ENCODE results near the gene SHANK2.

Gene SHANK2

GRCh38 chr11:71253794-71254193 is 1.4 kb upstream of the SHANK2 start:
- no peak overlapping the region for H3K27ac ChIP-seq
- H3K27me3 ChIP-seq = peaks cover 67 to 76% (median 75%) of the 10 kb centered on the region in 11 experiments
- peaks cover 18 to 32% (median 29%) of the 10 kb centered on the region in 10 experiments for H3K4me1 ChIP-seq
- peak overlapping the region in 1 of 11 experiments; percentile 99; a peak in 1 of 22 replicates for H3K4me2 ChIP-seq
- no peak for TF ChIP-seq Cebpa-rat (IDR thresholded peaks at IDR 0.05)
- H3K9me3 ChIP-seq (replicated peaks in 1 of 11) = peaks cover 10 to 12% (median 11%) of the 10 kb centered on the region in 11 experiments
- H4K20me1 ChIP-seq = peaks cover 0 to 49% (median 38%) of the 10 kb centered on the region in 11 experiments; a peak in 18 of 22 replicates
- H3K9ac ChIP-seq = no peak overlapping the region
- H3K36me3 ChIP-seq = no peaks in the 10 kb centered on the region
- no peak overlapping the region for H3K4me3 ChIP-seq

- H3K27ac ChIP-seq = no peak overlapping the region
Observed at GRCh38 chr11:71252770-71253730, 673 bp upstream of the SHANK2 start.

GRCh38 chr11:71251761-71252268 is 562 bp downstream of the SHANK2 start:
- TF ChIP-seq Cebpa-rat (IDR thresholded peaks at IDR 0.05) = no peak
- H3K4me3 ChIP-seq = peak overlapping the region; percentile 47 to 72 (median 62)
- peaks cover 18 to 32% (median 29%) of the 10 kb centered on the region in 10 experiments for H3K4me1 ChIP-seq
- no peaks in the 10 kb centered on the region for H3K9me3 ChIP-seq (replicated peaks in 1 of 11)
- no peaks in the 10 kb centered on the region for H3K36me3 ChIP-seq
- no peak overlapping the region; a peak in 1 of 22 replicates for H3K27ac ChIP-seq
- H3K9ac ChIP-seq = peak overlapping the region in 10 of 11 experiments; percentile 27 to 56 (median 42); a peak in 12 of 22 replicates
- peaks cover 77 to 95% (median 91%) of the 10 kb centered on the region in 11 experiments for H3K27me3 ChIP-seq
- peak overlapping the region; percentile 92 to 100 (median 99) for H3K4me2 ChIP-seq
- peaks cover 0 to 55% (median 38%) of the 10 kb centered on the region in 11 experiments; a peak in 18 of 22 replicates for H4K20me1 ChIP-seq

More at GRCh38 chr11:71252770-71253730, 673 bp upstream of the SHANK2 start:
- Histone ChIP-seq H3K4me3 (peak overlapping the region in 3 of 10 experiments; percentile 35 to 66 (median 59); a peak in 6 of 20 replicates), H3K4me2 (peak overlapping the region; percentile 92 to 100 (median 99); a peak in 21 of 22 replicates), H3K27me3 (peaks cover 71 to 83% (median 82%) of the 10 kb centered on the region in 11 experiments), H3K4me1 (peaks cover 18 to 32% (median 29%) of the 10 kb centered on the region in 10 experiments), H3K9ac (no peak overlapping the region), H3K36me3 (no peaks in the 10 kb centered on the region), H4K20me1 (peaks cover 0 to 55% (median 38%) of the 10 kb centered on the region in 11 experiments; a peak in 18 of 22 replicates), H3K9me3 (replicated peaks in 1 of 11) (peaks cover 4 to 5% (median 4%) of the 10 kb centered on the region in 11 experiments; a peak in 18 of 22 replicates)
- TF ChIP-seq Cebpa-rat (IDR thresholded peaks at IDR 0.05) = no peak

- H3K36me3 ChIP-seq = no peaks in the 10 kb centered on the region
- peaks cover 18 to 32% (median 29%) of the 10 kb centered on the region in 10 experiments for H3K4me1 ChIP-seq
- TF ChIP-seq Cebpa-rat (IDR thresholded peaks at IDR 0.05) = no peak
- peaks cover 0 to 55% (median 38%) of the 10 kb centered on the region in 11 experiments; a peak in 18 of 22 replicates for H4K20me1 ChIP-seq
- H3K9me3 ChIP-seq (replicated peaks in 1 of 11) = no peaks in the 10 kb centered on the region
- H3K27ac ChIP-seq = no peak overlapping the region; a peak in 1 of 22 replicates
- H3K4me2 ChIP-seq = peak overlapping the region; percentile 92 to 100 (median 99)
- H3K9ac ChIP-seq = peak overlapping the region in 9 of 11 experiments; percentile 27 to 56 (median 43); a peak in 10 of 22 replicates
- peaks cover 79 to 100% (median 95%) of the 10 kb centered on the region in 11 experiments for H3K27me3 ChIP-seq
- H3K4me3 ChIP-seq = peak overlapping the region; percentile 47 to 72 (median 62)
Observed at GRCh38 chr11:71251151-71251721, 1.1 kb downstream of the SHANK2 start.

GRCh38 chr11:71250523-71251150 is 1.7 kb downstream of the SHANK2 start:
- Histone ChIP-seq H3K27ac (no peak overlapping the region), H3K9ac (no peak overlapping the region), H3K4me1 (peaks cover 18 to 32% (median 29%) of the 10 kb centered on the region in 10 experiments), H3K9me3 (replicated peaks in 1 of 11) (no peaks in the 10 kb centered on the region), H3K36me3 (no peaks in the 10 kb centered on the region), H3K4me3 (peak overlapping the region in 9 of 10 experiments; percentile 55 to 72 (median 63); a peak in 17 of 20 replicates), H3K27me3 (peaks cover 81 to 99% (median 94%) of the 10 kb centered on the region in 11 experiments), H3K4me2 (peak overlapping the region; percentile 92 to 100 (median 99)), H4K20me1 (peaks cover 0 to 55% (median 38%) of the 10 kb centered on the region in 11 experiments; a peak in 18 of 22 replicates)
- no peak for TF ChIP-seq Cebpa-rat (IDR thresholded peaks at IDR 0.05)

- no peak for TF ChIP-seq Cebpa-rat (IDR thresholded peaks at IDR 0.05)
- no peak overlapping the region for H3K4me2 ChIP-seq
- H3K9me3 ChIP-seq (replicated peaks in 1 of 11) = no peaks in the 10 kb centered on the region
- no peak overlapping the region for H3K4me3 ChIP-seq
- peaks cover 70 to 89% (median 81%) of the 10 kb centered on the region in 11 experiments for H3K27me3 ChIP-seq
- H4K20me1 ChIP-seq = peaks cover 0 to 55% (median 37%) of the 10 kb centered on the region in 11 experiments; a peak in 18 of 22 replicates
- no peak overlapping the region for H3K27ac ChIP-seq
- H3K4me1 ChIP-seq = peaks cover 18 to 32% (median 29%) of the 10 kb centered on the region in 10 experiments
- no peak overlapping the region for H3K9ac ChIP-seq
- H3K36me3 ChIP-seq = no peaks in the 10 kb centered on the region
Observed at GRCh38 chr11:71249301-71249700, 3.1 kb downstream of the SHANK2 start.

GRCh38 chr11:71248656-71249055 is 3.7 kb downstream of the SHANK2 start:
- Histone ChIP-seq H3K36me3 (no peaks in the 10 kb centered on the region), H3K27me3 (peaks cover 63 to 83% (median 74%) of the 10 kb centered on the region in 11 experiments), H3K9me3 (replicated peaks in 1 of 11) (no peaks in the 10 kb centered on the region), H3K9ac (no peak overlapping the region), H3K4me3 (no peak overlapping the region), H3K4me2 (no peak overlapping the region), H3K27ac (no peak overlapping the region), H4K20me1 (peaks cover 0 to 51% (median 33%) of the 10 kb centered on the region in 11 experiments; a peak in 18 of 22 replicates), H3K4me1 (peaks cover 18 to 32% (median 29%) of the 10 kb centered on the region in 10 experiments)
- TF ChIP-seq Cebpa-rat (IDR thresholded peaks at IDR 0.05) = no peak

GRCh38 chr11:71248251-71248570 is 4.2 kb downstream of the SHANK2 start:
- Histone ChIP-seq H3K27ac (no peak overlapping the region), H3K9me3 (replicated peaks in 1 of 11) (no peaks in the 10 kb centered on the region), H3K27me3 (peaks cover 59 to 78% (median 70%) of the 10 kb centered on the region in 11 experiments), H3K4me3 (no peak overlapping the region), H3K4me1 (peaks cover 18 to 31% (median 28%) of the 10 kb centered on the region in 10 experiments), H3K9ac (no peak overlapping the region), H3K4me2 (no peak overlapping the region), H3K36me3 (no peaks in the 10 kb centered on the region), H4K20me1 (peaks cover 0 to 50% (median 31%) of the 10 kb centered on the region in 11 experiments; a peak in 18 of 22 replicates)
- no peak for TF ChIP-seq Cebpa-rat (IDR thresholded peaks at IDR 0.05)
